Fibroblast of lung (primary cell): ENCODE data around the gene SCAF4.

Experiments used
- CTCF ChIP-seq, 2 donors: IDR thresholded peaks in 1 of 2; conservative IDR thresholded peaks in 1 of 2; 1 replicate in 1 of 2; 2 replicates in 1 of 2; pipeline ENCODE4 v1.5.1; 2011 to 2012; ENCODE audit warnings: low read length in 2 of 2, control low read depth in 1 of 2, inconsistent platforms in 1 of 2, low read depth in 1 of 2, mild to moderate bottlenecking in 1 of 2
- EZH2 ChIP-seq: IDR thresholded peaks from 2 replicates; pipeline ENCODE4 v1.5.1; 2012; ENCODE audit warnings: low read length, control low read depth, mild to moderate bottlenecking; ENCODE audit errors: missing control alignments

GRCh38 chr21:31667639-31668038, 64.3 kb downstream of the SCAF4 start:
- TF ChIP-seq CTCF (conservative IDR thresholded peaks at IDR 0.05 in 1 of 2, IDR thresholded peaks at IDR 0.05 in 1 of 2; ENCODE audit: low read depth in 1 of 2, low read length in 2 of 2) = no peak
- TF ChIP-seq EZH2 = no peak
